ENCODE measurements around the gene PNMA8C.
"Not testable (repeated sequence)": the region's sequence is repeated elsewhere in the genome, so short reads cannot be mapped to it uniquely, and the experiment has no call there.

PNMA8C gene

DNA sequence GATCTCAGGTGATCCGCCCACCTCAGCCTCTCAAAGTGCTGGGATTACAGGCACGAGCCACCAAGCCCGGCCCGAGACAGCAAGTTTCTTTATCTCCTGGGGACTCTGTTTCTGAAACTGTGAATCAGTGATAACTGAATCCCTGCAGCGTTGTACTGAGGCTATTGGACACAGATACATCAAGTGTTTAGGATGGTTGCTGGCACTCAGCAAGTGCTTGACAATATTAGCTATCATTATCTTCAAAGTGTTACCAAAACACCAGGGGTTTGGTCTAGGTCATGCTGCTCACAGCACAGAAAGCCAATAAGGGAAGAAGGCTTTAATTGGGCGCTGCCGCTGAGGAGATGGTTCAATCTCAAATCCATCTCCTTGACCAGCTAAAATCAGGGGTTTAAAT, 20.5 kb upstream of the PNMA8C start:
- Histone ChIP-seq H3K4me3 (no peak overlapping the region), H3K27ac (no peak overlapping the region)

GRCh38 chr19:46448601-46449000, 19.9 kb upstream of the PNMA8C start:
- Histone ChIP-seq H3K27ac (no peak overlapping the region), H3K4me3 (no peak overlapping the region)

DNA sequence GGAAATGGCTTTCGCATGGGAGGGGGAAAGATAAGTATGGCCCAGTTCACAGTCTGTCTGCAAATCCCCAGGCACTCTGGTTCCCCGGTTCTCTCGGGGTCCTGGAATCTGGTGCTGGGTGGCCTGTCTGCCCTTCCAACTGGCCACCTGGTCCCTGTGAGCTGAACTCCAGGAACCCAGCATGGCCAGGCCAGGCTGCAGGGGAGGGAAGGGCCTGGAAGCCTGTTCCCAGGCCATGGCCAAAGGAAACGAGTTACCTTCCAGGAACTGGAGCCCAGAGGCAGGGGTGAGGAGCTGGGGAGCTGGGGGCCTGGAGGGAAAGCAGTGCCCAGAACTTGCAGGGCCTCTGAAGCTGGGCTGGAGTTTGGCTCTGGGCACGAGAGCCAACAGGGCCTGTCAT, 19.1 kb upstream of the PNMA8C start:
- no peak overlapping the region for H3K4me3 ChIP-seq
- no peak overlapping the region for H3K27ac ChIP-seq

- no peak overlapping the region for H3K27ac ChIP-seq
- H3K4me3 ChIP-seq = no peak overlapping the region
These were observed 18.3 kb upstream of the PNMA8C start for GRCh38 chr19:46447006-46447405.

DNA sequence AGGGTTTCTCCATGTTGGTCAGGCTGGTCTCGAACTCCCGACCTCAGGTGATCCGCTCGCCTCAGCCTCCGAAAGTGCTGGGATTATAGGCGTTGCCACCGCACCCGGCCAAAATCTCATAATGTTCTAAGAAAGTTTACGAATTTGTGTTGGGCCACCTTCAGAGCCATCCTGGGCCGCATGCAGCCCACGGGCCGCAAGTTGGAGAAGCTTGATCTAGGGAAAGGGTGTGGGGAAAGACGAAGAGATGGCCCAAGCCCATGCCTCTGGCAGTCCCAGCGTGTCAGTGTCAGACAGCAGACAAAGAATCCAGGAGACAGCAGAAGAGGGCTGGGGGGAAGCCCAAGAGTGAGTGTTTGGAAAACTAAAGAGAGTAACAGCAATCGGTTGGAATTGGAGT, 17.3 kb upstream of the PNMA8C start:
- Histone ChIP-seq H3K4me3 (no peak overlapping the region), H3K27ac (no peak overlapping the region)

- no peak overlapping the region for H3K4me3 ChIP-seq
- no peak overlapping the region for H3K27ac ChIP-seq
These were observed 14.2 kb upstream of the PNMA8C start for GRCh38 chr19:46442808-46443450.

GRCh38 chr19:46441866-46442265, 13.1 kb upstream of the PNMA8C start:
- Histone ChIP-seq H3K4me3 (no peak overlapping the region), H3K27ac (no peak overlapping the region)

- not testable (repeated sequence) for H3K27ac ChIP-seq, H3K4me3 ChIP-seq
These were observed 7.0 kb upstream of the PNMA8C start for GRCh38 chr19:46435689-46436088.

DNA sequence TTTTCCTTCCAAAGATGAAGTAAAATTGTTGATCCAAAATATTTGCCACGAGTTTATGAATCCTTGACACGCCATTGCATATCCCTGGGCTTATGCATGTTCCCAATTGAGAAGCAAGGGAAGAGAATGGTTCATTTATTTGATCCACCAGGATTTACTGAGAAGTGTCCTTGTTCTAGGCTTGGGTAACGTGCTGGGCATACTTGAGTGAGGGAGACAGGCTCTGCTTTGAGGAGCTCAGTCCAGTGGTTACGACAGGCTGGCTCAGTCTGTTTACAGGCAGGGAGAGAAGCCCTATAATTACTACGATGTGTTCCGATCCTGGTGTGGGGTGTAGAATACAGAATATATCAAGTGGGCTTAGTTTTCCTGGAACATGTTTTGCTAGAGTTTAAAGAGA, 6.3 kb upstream of the PNMA8C start:
- no peak overlapping the region for H3K27ac ChIP-seq
- no peak overlapping the region for H3K4me3 ChIP-seq

DNA sequence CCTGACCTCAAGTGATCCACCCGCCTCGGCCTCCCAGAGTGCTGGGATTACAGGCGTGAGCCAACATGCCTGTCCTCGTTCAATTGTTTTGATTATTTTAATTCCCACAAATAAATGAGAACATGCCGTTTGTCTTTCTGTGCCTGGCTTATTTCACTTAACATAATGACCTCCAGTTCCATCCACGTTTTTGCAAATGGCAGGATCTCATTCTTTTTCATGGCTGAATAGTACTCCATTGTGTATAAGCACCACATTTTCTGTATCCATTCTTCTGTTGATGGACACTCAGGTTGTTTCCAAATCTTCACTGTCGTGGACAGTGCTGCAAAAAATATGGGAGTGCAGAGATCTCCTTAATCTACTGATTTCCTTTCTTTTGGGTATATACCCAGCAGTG, 4.7 kb upstream of the PNMA8C start:
- H3K27ac ChIP-seq, H3K4me3 ChIP-seq: not testable (repeated sequence)

DNA sequence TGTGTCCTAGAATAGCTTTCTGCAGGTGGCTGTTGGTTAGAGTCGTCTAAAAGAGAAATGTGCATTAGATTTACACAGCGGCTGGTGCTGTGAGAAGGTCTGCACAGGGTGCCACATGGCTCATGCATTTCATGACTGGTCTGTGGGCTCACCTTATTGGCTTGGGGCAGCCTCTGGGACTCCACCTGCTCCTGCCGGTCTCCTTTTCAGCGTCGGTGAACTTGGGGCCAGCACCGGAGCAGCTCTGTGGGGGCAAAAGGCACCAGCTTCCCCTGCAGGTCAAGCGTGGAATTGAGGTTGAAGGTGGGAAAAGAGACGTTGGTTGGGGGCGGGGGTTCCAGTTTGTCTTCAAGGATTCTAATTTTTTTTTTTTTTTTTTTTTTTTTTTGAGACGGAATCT, 3.1 kb upstream of the PNMA8C start:
- no peak overlapping the region for H3K27ac ChIP-seq
- H3K4me3 ChIP-seq = no peak overlapping the region

GRCh38 chr19:46429999-46430398, 1.3 kb upstream of the PNMA8C start:
- Histone ChIP-seq H3K4me3 (no peak overlapping the region), H3K27ac (no peak overlapping the region)

DNA sequence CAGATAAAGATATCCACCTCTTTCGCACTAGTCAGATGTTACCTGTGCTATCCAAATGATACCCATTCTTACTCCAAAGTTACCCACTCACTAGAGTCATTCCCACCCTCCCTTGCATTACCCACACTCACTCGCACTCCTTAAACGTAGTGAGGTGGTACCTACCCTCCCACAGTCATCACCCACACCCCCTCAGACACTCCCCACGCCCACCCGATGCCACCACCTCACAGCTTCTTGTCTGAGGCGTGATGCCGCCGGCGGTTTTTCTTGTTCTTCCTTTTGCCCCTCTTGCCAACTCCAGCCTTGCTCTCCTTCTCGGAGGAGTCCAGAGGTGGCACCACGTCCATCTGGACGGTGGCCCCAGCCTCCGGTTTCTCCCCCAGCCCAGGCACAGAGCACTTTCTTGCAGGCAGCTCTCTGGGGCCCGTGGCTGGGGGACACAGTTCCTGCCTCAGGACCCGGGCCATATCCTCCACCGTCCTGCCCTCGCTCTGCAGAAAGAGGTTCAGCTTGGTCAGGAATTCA, 1.2 kb downstream of the PNMA8C start:
- Histone ChIP-seq H3K4me3 (no peak overlapping the region), H3K27ac (no peak overlapping the region)

GRCh38 chr19:46426506-46427162, 2.1 kb downstream of the PNMA8C start:
- H3K4me3 ChIP-seq = peak overlapping the region in 4 of 7 experiments; percentile 12 to 22 (median 14)
- H3K27ac ChIP-seq = no peak overlapping the region

- H3K4me3 ChIP-seq = peak overlapping the region in 4 of 7 experiments; percentile 12 to 22 (median 14)
- no peak overlapping the region for H3K27ac ChIP-seq
These were observed 2.7 kb downstream of the PNMA8C start for GRCh38 chr19:46426035-46426505.

GRCh38 chr19:46423188-46423587, 5.5 kb downstream of the PNMA8C start:
- H3K27ac ChIP-seq = no peak overlapping the region
- no peak overlapping the region for H3K4me3 ChIP-seq

GRCh38 chr19:46422344-46422743, 6.4 kb downstream of the PNMA8C start:
- H3K4me3 ChIP-seq = no peak overlapping the region
- H3K27ac ChIP-seq = no peak overlapping the region

DNA sequence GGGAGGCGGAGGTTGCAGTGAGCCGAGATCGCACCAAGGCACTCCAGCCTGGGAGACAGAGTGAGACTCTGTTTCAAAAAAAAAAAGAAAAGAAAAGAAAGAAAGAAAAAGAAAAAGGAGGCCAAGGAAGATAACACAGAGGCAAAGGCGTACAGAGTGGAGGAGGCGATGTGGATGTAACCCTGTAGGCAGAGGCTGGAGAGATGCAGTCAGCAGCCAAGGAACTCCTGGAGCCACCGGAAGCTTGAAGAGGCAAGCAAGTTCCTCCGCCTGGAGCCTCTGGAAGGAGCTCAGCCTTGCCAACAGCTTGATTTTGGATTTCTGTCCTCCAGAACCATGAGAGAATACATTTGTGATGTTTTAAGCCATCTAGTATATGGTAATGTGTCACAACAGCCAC, 8.7 kb downstream of the PNMA8C start:
- Histone ChIP-seq H3K4me3 (no peak overlapping the region), H3K27ac (no peak overlapping the region)

- Histone ChIP-seq H3K27ac (peak overlapping the region in 3 of 21 experiments; percentile 2 to 16 (median 13)), H3K4me3 (peak overlapping the region; percentile 2 to 30 (median 17))
These were observed 12.7 kb downstream of the PNMA8C start for GRCh38 chr19:46415804-46416709.

DNA sequence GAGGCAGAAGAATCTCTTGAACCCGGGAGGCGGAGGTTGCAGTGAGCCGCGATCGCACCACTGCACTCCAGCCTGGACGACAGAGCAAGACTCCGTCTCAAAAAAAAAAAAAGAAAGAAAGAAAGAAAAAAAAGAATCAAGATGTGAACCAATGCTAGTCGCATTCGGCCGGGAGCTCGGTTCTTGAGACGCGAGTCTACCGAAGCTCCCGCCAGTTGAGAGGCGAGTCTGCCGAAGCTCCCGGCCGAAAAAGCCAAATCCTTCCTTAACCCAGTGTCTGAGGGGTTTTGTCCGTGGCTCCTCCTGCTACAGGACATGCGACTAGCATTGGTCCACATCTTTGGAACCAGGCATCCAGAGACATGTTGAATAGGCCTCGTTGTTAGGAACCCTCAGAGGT, 13.8 kb downstream of the PNMA8C start:
- H3K4me3 ChIP-seq, H3K27ac ChIP-seq: not testable (repeated sequence)
